Stimulated activated naive CD8-positive, alpha-beta T cell treated with anti-CD3 and anti-CD28 coated beads, Interleukin-15, amount 100 ng/mL, for 72 hours (primary cell): Measurements from ENCODE around the gene UBIAD1.

Experiments used
- ATAC-seq: fragments of 150-1000 bp; cut with Tn5 transposase; 2 replicates; pipeline ENCODE4 v1.10.0; 2021; ENCODE audit warnings: mild to moderate bottlenecking, moderate library complexity
- DNase-seq, 2 donors: peaks; one replicate each; pipeline ENCODE4 v3.0.0; 2021 to 2022
- H3K27ac Mint-ChIP-seq, 2 donors: one replicate each; pipeline ENCODE4 v1.8.0; 2022; ENCODE audit warnings: mild to moderate bottlenecking in 2 of 2, mixed read lengths in 2 of 2, moderate library complexity in 2 of 2
- H3K27me3 Mint-ChIP-seq: one replicate; pipeline ENCODE4 v1.8.0; 2022; ENCODE audit warnings: mixed read lengths
- H3K4me1 Mint-ChIP-seq: one replicate; pipeline ENCODE4 v1.8.0; 2022; ENCODE audit warnings: mild to moderate bottlenecking, mixed read lengths
- H3K4me3 Mint-ChIP-seq, 2 donors: one replicate each; pipeline ENCODE4 v1.8.0; 2022; ENCODE audit warnings: mild to moderate bottlenecking in 2 of 2, mixed read lengths in 2 of 2, moderate library complexity in 1 of 2
- H3K9me3 Mint-ChIP-seq, 2 donors: one replicate each; pipeline ENCODE4 v1.8.0; 2022; ENCODE audit warnings: mixed read lengths in 2 of 2

The UBIAD1 gene

GRCh38 chr1:11272832-11273594, at the start of gene UBIAD1:
UBIAD1 (plus strand) TSS chr1:11273198; CDS start chr1:11273532, 334 bp downstream.
- H3K27me3 Mint-ChIP-seq: no peaks in the 10 kb centered on the region
- ATAC-seq (peak; percentile 93), DNase-seq (peak; percentile 82 to 84)
- peak within 1 kb of the TSS; percentile 95 for H3K27ac Mint-ChIP-seq
- no peaks in the 10 kb centered on the region for H3K9me3 Mint-ChIP-seq
- peaks cover 30% of the 10 kb centered on the region for H3K4me1 Mint-ChIP-seq
- H3K4me3 Mint-ChIP-seq: peak within 1 kb of the TSS; percentile 91 to 96

- Mint-ChIP-seq H3K4me3 (no peak overlapping the region), H3K9me3 (no peaks in the 10 kb centered on the region), H3K4me1 (peaks cover 8% of the 10 kb centered on the region), H3K27ac (peak overlapping the region; percentile 21 to 80), H3K27me3 (no peaks in the 10 kb centered on the region)
- ATAC-seq: no peak
- DNase-seq: no peak
These were observed 45.6 kb upstream of the UBIAD1 start for GRCh38 chr1:11227106-11228077.

- no peaks in the 10 kb centered on the region for H3K27me3 Mint-ChIP-seq
- ATAC-seq: no peak
- H3K27ac Mint-ChIP-seq: peak overlapping the region in 1 of 2 donors; percentile 89
- no peaks in the 10 kb centered on the region for H3K9me3 Mint-ChIP-seq
- H3K4me3 Mint-ChIP-seq: no peak overlapping the region
- H3K4me1 Mint-ChIP-seq: peaks cover 8% of the 10 kb centered on the region
- DNase-seq: no peak
These were observed 43.8 kb upstream of the UBIAD1 start for GRCh38 chr1:11229203-11229602.

- DNase-seq (no peak), ATAC-seq (no peak)
- Mint-ChIP-seq H3K27ac (peak overlapping the region in 1 of 2 donors; percentile 34), H3K4me3 (no peak overlapping the region), H3K9me3 (no peaks in the 10 kb centered on the region), H3K27me3 (no peaks in the 10 kb centered on the region), H3K4me1 (peaks cover 5% of the 10 kb centered on the region)
These were observed 39.8 kb upstream of the UBIAD1 start for GRCh38 chr1:11233208-11233607.

- peaks cover 5% of the 10 kb centered on the region for H3K4me1 Mint-ChIP-seq
- DNase-seq (no peak), ATAC-seq (no peak)
- no peak overlapping the region for H3K27ac Mint-ChIP-seq
- H3K27me3 Mint-ChIP-seq: no peaks in the 10 kb centered on the region
- H3K4me3 Mint-ChIP-seq: no peak overlapping the region
- no peaks in the 10 kb centered on the region for H3K9me3 Mint-ChIP-seq
These were observed 35.6 kb upstream of the UBIAD1 start for GRCh38 chr1:11237356-11237755.

GRCh38 chr1:11238311-11238710, 34.7 kb upstream of the UBIAD1 start:
- no peak for ATAC-seq
- no peak for DNase-seq
- no peak overlapping the region for H3K27ac Mint-ChIP-seq
- H3K4me3 Mint-ChIP-seq: no peak overlapping the region
- peaks cover 5% of the 10 kb centered on the region for H3K4me1 Mint-ChIP-seq
- H3K9me3 Mint-ChIP-seq: no peaks in the 10 kb centered on the region
- no peaks in the 10 kb centered on the region for H3K27me3 Mint-ChIP-seq

- Mint-ChIP-seq H3K4me1 (no peaks in the 10 kb centered on the region), H3K27ac (peak overlapping the region in 1 of 2 donors; percentile 82), H3K27me3 (no peaks in the 10 kb centered on the region), H3K4me3 (no peak overlapping the region), H3K9me3 (no peaks in the 10 kb centered on the region)
- ATAC-seq: no peak
- no peak for DNase-seq
These were observed 27.8 kb upstream of the UBIAD1 start for GRCh38 chr1:11245248-11245647.

- Mint-ChIP-seq H3K4me3 (no peak overlapping the region), H3K4me1 (no peaks in the 10 kb centered on the region), H3K9me3 (no peaks in the 10 kb centered on the region), H3K27ac (peak overlapping the region in 1 of 2 donors; percentile 90), H3K27me3 (no peaks in the 10 kb centered on the region)
- ATAC-seq (no peak), DNase-seq (no peak)
These were observed 26.9 kb upstream of the UBIAD1 start for GRCh38 chr1:11245904-11246719.

- DNase-seq: no peak
- Mint-ChIP-seq H3K4me3 (no peak overlapping the region), H3K27me3 (no peaks in the 10 kb centered on the region), H3K4me1 (no peaks in the 10 kb centered on the region), H3K27ac (no peak overlapping the region), H3K9me3 (no peaks in the 10 kb centered on the region)
- no peak for ATAC-seq
These were observed 24.8 kb upstream of the UBIAD1 start for GRCh38 chr1:11248169-11248568.

- no peak overlapping the region for H3K4me3 Mint-ChIP-seq
- H3K4me1 Mint-ChIP-seq: no peaks in the 10 kb centered on the region
- no peak for ATAC-seq
- no peak overlapping the region for H3K27ac Mint-ChIP-seq
- DNase-seq: no peak
- H3K9me3 Mint-ChIP-seq: no peaks in the 10 kb centered on the region
- no peaks in the 10 kb centered on the region for H3K27me3 Mint-ChIP-seq
These were observed 20.5 kb upstream of the UBIAD1 start for GRCh38 chr1:11252538-11252937.

- ATAC-seq: no peak
- H3K4me1 Mint-ChIP-seq: no peaks in the 10 kb centered on the region
These were observed 19.8 kb upstream of the UBIAD1 start for GRCh38 chr1:11253226-11253625.

GRCh38 chr1:11256299-11256698, 16.7 kb upstream of the UBIAD1 start:
- Mint-ChIP-seq H3K27me3 (no peaks in the 10 kb centered on the region), H3K27ac (no peak overlapping the region), H3K9me3 (no peaks in the 10 kb centered on the region), H3K4me1 (peaks cover 12% of the 10 kb centered on the region), H3K4me3 (no peak overlapping the region)
- ATAC-seq: no peak
- no peak for DNase-seq

More at GRCh38 chr1:11253226-11253625, 19.8 kb upstream of the UBIAD1 start:
- no peak for DNase-seq
- no peak overlapping the region for H3K27ac Mint-ChIP-seq
- H3K27me3 Mint-ChIP-seq: no peaks in the 10 kb centered on the region
- no peaks in the 10 kb centered on the region for H3K9me3 Mint-ChIP-seq
- no peak overlapping the region for H3K4me3 Mint-ChIP-seq

- Mint-ChIP-seq H3K4me1 (peaks cover 22% of the 10 kb centered on the region), H3K27ac (peak within 1 kb of the TSS; percentile 94 to 97), H3K4me3 (peak within 1 kb of the TSS; percentile 95 to 97), H3K27me3 (no peaks in the 10 kb centered on the region), H3K9me3 (no peaks in the 10 kb centered on the region)
- DNase-seq (peak; percentile 95 to 99), ATAC-seq (peak; percentile 98)
These were observed 10.6 kb upstream of the UBIAD1 start, which contains the start of gene MTOR for GRCh38 chr1:11262171-11263049. MTOR (minus strand) TSS chr1:11262551; CDS start chr1:11259409, 3,142 bp downstream.

- no peak overlapping the region for H3K4me3 Mint-ChIP-seq
- H3K27me3 Mint-ChIP-seq: no peaks in the 10 kb centered on the region
- DNase-seq (no peak), ATAC-seq (no peak)
- H3K27ac Mint-ChIP-seq: no peak overlapping the region
- H3K4me1 Mint-ChIP-seq: peaks cover 9% of the 10 kb centered on the region
- no peaks in the 10 kb centered on the region for H3K9me3 Mint-ChIP-seq
These were observed 6.5 kb upstream of the UBIAD1 start for GRCh38 chr1:11266268-11267074.
